HepG2 (cell line): ENCODE data around the gene YWHAQ. TPM values are rescaled to one million over a fixed set of nuclear protein-coding genes. Genes with fewer than 3 reads are reported as not detected.

Experiments used
- CEBPB ChIP-seq: IDR thresholded peaks from 2 replicates; pipeline ENCODE4 v1.6.1; 2011; ENCODE audit warnings: low read depth, low read length, improper control_type of control experiment, borderline replicate concordance
- GATAD2A ChIP-seq: IDR thresholded peaks from 2 replicates; pipeline ENCODE4 v1.6.1; 2016
- GFI1 ChIP-seq: sonication (generic); formaldehyde crosslinking; IDR thresholded peaks from 2 replicates; pipeline ENCODE4 v1.5.0; 2020; ENCODE audit warnings: missing genetic modification reagents, mild to moderate bottlenecking, borderline replicate concordance
- LCORL ChIP-seq, 2 experiments: fragments of 450-650 bp in 1 of 2; sonication (generic) in 1 of 2; formaldehyde crosslinking in 1 of 2; IDR thresholded peaks; 2 replicates each; pipeline versions ENCODE4 v1.5.0 to v1.6.1; 2017 to 2020; ENCODE audit warnings: antibody characterized with exemption in 1 of 2, missing genetic modification reagents in 1 of 2
- MTA1 ChIP-seq: sonication (generic); formaldehyde crosslinking; IDR thresholded peaks from 2 replicates; pipeline ENCODE4 v1.4.0; 2020; ENCODE audit warnings: missing genetic modification reagents, mild to moderate bottlenecking, borderline replicate concordance
- NR2C2 ChIP-seq: sonication (generic); formaldehyde crosslinking; IDR thresholded peaks from 2 replicates; pipeline ENCODE4 v1.4.0; 2020; ENCODE audit warnings: missing genetic modification reagents, mild to moderate bottlenecking, moderate library complexity, borderline replicate concordance
- NR2F1 ChIP-seq, 2 experiments: fragments of 450-650 bp in 1 of 2; formaldehyde crosslinking in 1 of 2; IDR thresholded peaks; 2 replicates each; pipeline versions ENCODE4 v1.5.0 to v1.6.1; 2016 to 2020; ENCODE audit warnings: mild to moderate bottlenecking in 1 of 2, missing compliant biosample characterization in 1 of 2, missing genetic modification reagents in 1 of 2, moderate library complexity in 1 of 2
- NR2F6 ChIP-seq, 2 experiments: IDR thresholded peaks; 2 replicates each; pipeline ENCODE4 v1.6.1; 2016; ENCODE audit warnings: antibody characterized with exemption in 1 of 2, mild to moderate bottlenecking in 1 of 2
- REPIN1 ChIP-seq: sonication (generic); formaldehyde crosslinking; IDR thresholded peaks from 2 replicates; pipeline ENCODE4 v1.8.0; 2022; ENCODE audit warnings: missing genetic modification reagents, low read depth, mild to moderate bottlenecking, borderline replicate concordance
- SAP130 ChIP-seq: IDR thresholded peaks from 2 replicates; pipeline ENCODE4 v1.6.1; 2016; ENCODE audit warnings: low read depth
- SIN3A ChIP-seq: IDR thresholded peaks from 2 replicates; pipeline ENCODE4 v1.6.1; 2011; ENCODE audit warnings: low read depth, mild to moderate bottlenecking, control low read depth, low read length, borderline replicate concordance
- SIN3B ChIP-seq: fragments of 150-350 bp; IDR thresholded peaks from 2 replicates; pipeline ENCODE4 v1.6.1; 2014; ENCODE audit warnings: low read length
- SKIL ChIP-seq: sonication (generic); formaldehyde crosslinking; IDR thresholded peaks from 2 replicates; pipeline ENCODE4 v1.8.0; 2022; ENCODE audit warnings: missing genetic modification reagents, mild to moderate bottlenecking, moderate library complexity, borderline replicate concordance
- TBX2 ChIP-seq: sonication (generic); formaldehyde crosslinking; IDR thresholded peaks from 2 replicates; pipeline ENCODE4 v1.5.0; 2020; ENCODE audit warnings: missing genetic modification reagents, mild to moderate bottlenecking, borderline replicate concordance
- THAP11 ChIP-seq: IDR thresholded peaks from 2 replicates; pipeline ENCODE4 v1.6.1; 2016; ENCODE audit warnings: missing biosample characterization, missing genetic modification reagents
- WIZ ChIP-seq: sonication (generic); formaldehyde crosslinking; IDR thresholded peaks from 2 replicates; pipeline ENCODE4 v1.5.1; 2020; ENCODE audit warnings: mild to moderate bottlenecking, missing genetic modification reagents
- ZSCAN22 ChIP-seq: sonication (generic); formaldehyde crosslinking; IDR thresholded peaks from 2 replicates; pipeline ENCODE4 v1.4.0; 2020; ENCODE audit warnings: mild to moderate bottlenecking, missing genetic modification reagents
- polyA plus RNA-seq, 8 experiments: library from polyadenylated mRNA; depleted of rRNA in 3 of 8; stranded (reverse) in 7 of 8; unstranded in 1 of 8; fragments of >200 nt; fragmentation: Illumina TruSeq in 4 of 8; extraction: Trizol in 4 of 8; gene quantifications; 2 replicates each; pipeline versions ENCODE4 v1.2.1 to v1.2.3, GENCODE V29; 2011 to 2016; ENCODE audit warnings: low read depth in 4 of 8, missing spikeins in 1 of 8, mixed read lengths in 1 of 8; ENCODE audit not compliant: insufficient read depth in 1 of 8
- total RNA-seq, 5 experiments: library from RNA; depleted of rRNA; stranded (reverse); fragments of >200 nt; fragmentation: Illumina TruSeq; extraction: Trizol; gene quantifications; 2 replicates each; pipeline ENCODE4 v1.2.3, GENCODE V29; 2016; ENCODE audit warnings: low read depth in 1 of 5
- TF ChIP-seq, protein P1 (sequence below): sonication (generic); formaldehyde crosslinking; IDR thresholded peaks from 2 replicates; pipeline ENCODE4 v1.8.0; 2022; ENCODE audit warnings: mild to moderate bottlenecking, missing genetic modification reagents, moderate library complexity
- TF ChIP-seq, protein P2 (sequence below): sonication (generic); formaldehyde crosslinking; IDR thresholded peaks from 2 replicates; pipeline ENCODE4 v1.4.0; 2020; ENCODE audit warnings: missing genetic modification reagents, borderline replicate concordance
- TF ChIP-seq, protein P3 (sequence below): sonication (generic); formaldehyde crosslinking; IDR thresholded peaks from 2 replicates; pipeline ENCODE4 v1.4.0; 2020; ENCODE audit warnings: missing genetic modification reagents

The YWHAQ gene
- total and polyA plus RNA-seq, 2 of the 13 experiments (the other 11 are each of a cell fraction or from before 2014, with no cell fraction given) = 160 to 304 TPM

DNA sequence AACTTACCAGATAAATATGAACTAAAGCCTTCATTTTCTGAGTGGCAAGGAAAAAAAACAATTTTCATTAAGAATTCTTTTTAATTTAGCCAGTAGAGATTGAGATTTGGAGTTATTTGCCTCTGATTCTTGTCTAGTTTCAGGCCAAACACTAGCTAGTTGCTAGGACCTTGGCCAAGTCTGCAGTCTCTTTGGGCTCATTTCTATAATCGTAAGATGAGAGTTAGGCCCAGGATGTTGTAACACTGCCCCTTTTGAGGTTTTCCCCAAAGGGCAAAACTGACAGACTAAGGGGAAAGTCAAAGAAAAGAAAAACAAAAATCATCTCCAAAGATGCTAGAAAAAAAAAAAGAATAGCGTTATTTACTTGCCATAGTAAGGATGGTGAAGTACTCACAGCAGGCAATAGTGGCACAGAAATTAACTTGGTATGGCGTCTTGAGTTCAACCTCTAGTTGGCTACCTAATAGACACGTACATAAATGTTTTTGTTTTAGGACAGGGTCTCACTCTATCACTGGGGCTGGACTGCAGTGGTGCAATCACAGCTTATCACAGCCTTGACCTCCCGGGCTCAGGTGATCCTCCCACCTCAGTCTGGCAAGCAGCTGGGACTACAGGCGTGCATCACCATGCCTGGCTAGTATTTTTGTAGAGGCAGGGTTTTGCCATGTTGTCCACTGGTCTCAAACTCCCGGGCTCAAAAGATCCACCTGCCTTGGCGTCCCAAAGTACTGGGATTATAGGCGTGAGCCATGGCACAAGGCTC is 52.1 kb downstream of the YWHAQ start (continued):
- TF ChIP-seq, protein P1, sequence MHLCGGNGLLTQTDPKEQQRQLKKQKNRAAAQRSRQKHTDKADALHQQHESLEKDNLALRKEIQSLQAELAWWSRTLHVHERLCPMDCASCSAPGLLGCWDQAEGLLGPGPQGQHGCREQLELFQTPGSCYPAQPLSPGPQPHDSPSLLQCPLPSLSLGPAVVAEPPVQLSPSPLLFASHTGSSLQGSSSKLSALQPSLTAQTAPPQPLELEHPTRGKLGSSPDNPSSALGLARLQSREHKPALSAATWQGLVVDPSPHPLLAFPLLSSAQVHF (CRISPR knock-in tag) = no peak
- 0 out of 2 replicates have a peak, but pooled peaks have one; percentile 43 for TF ChIP-seq SIN3A
- 0 out of 2 replicates have a peak, but pooled peaks have one; percentile 18 for TF ChIP-seq TBX2 (CRISPR knock-in tag)
- peak; percentile 90 for TF ChIP-seq GFI1
- 0 out of 2 replicates have a peak, but pooled peaks have one; percentile 38 for TF ChIP-seq SKIL (CRISPR knock-in tag)
- TF ChIP-seq WIZ = no peak
- TF ChIP-seq NR2F6 (IDR thresholded peaks at IDR 0.05) = peak; percentile 84
- peak; percentile 95 for TF ChIP-seq NR2F6 (CRISPR knock-in tag; IDR thresholded peaks at IDR 0.05)
- peak; percentile 54 for TF ChIP-seq NR2C2 (CRISPR knock-in tag)
- 0 out of 2 replicates have a peak, but pooled peaks have one; percentile 61 for TF ChIP-seq ZSCAN22 (CRISPR knock-in tag)
- TF ChIP-seq MTA1 = peak; percentile 59; the same call in 1 of the 2 replicates
- TF ChIP-seq THAP11 = 0 out of 2 replicates have a peak, but pooled peaks have one; percentile 20
- TF ChIP-seq, protein P2, sequence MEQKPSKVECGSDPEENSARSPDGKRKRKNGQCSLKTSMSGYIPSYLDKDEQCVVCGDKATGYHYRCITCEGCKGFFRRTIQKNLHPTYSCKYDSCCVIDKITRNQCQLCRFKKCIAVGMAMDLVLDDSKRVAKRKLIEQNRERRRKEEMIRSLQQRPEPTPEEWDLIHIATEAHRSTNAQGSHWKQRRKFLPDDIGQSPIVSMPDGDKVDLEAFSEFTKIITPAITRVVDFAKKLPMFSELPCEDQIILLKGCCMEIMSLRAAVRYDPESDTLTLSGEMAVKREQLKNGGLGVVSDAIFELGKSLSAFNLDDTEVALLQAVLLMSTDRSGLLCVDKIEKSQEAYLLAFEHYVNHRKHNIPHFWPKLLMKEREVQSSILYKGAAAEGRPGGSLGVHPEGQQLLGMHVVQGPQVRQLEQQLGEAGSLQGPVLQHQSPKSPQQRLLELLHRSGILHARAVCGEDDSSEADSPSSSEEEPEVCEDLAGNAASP (CRISPR knock-in tag) = peak; percentile 82; the same call in 1 of the 2 replicates
- TF ChIP-seq GATAD2A (CRISPR knock-in tag) = peak; percentile 43; the same call in 1 of the 2 replicates
- TF ChIP-seq NR2F1 (CRISPR knock-in tag; IDR thresholded peaks at IDR 0.05) = peak; percentile 68 to 80
- TF ChIP-seq REPIN1 (CRISPR knock-in tag) = no peak
- peak; percentile 13; the same call in 1 of the 2 replicates for TF ChIP-seq SAP130 (CRISPR knock-in tag)
- TF ChIP-seq, protein P3, sequence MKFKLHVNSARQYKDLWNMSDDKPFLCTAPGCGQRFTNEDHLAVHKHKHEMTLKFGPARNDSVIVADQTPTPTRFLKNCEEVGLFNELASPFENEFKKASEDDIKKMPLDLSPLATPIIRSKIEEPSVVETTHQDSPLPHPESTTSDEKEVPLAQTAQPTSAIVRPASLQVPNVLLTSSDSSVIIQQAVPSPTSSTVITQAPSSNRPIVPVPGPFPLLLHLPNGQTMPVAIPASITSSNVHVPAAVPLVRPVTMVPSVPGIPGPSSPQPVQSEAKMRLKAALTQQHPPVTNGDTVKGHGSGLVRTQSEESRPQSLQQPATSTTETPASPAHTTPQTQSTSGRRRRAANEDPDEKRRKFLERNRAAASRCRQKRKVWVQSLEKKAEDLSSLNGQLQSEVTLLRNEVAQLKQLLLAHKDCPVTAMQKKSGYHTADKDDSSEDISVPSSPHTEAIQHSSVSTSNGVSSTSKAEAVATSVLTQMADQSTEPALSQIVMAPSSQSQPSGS = 0 out of 2 replicates have a peak, but pooled peaks have one; percentile 20
- peak; percentile 87 for TF ChIP-seq CEBPB
- no peak for TF ChIP-seq SIN3B
- no peak for TF ChIP-seq LCORL (IDR thresholded peaks at IDR 0.05)
- TF ChIP-seq LCORL (CRISPR knock-in tag; IDR thresholded peaks at IDR 0.05) = peak; percentile 46; the same call in 1 of the 2 replicates
